HG03354 (cell line): ENCODE results near the gene CTTNBP2NL.
A peak's percentile ranks its signal among the peaks of the same experiment; 100 is the strongest.
"Not testable (repeated sequence)": the region's sequence is repeated elsewhere in the genome, so short reads cannot be mapped to it uniquely, and the experiment has no call there.

Experiments used
- ATAC-seq: cut with Tn5 transposase; IDR thresholded peaks from one replicate; pipeline ENCODE4 v1.9.1; 2021; ENCODE audit warnings: mild to moderate bottlenecking; ENCODE audit not compliant: unreplicated experiment, poor library complexity, severe bottlenecking

Gene CTTNBP2NL

GRCh38 chr1:112454316-112454715, 58.3 kb downstream of the CTTNBP2NL start:
- ATAC-seq = no peak

- no peak for ATAC-seq
Measured at GRCh38 chr1:112457241-112457640, 61.2 kb downstream of the CTTNBP2NL start.

- ATAC-seq = no peak
Measured at GRCh38 chr1:112457955-112458354, 61.9 kb downstream of the CTTNBP2NL start.

- ATAC-seq = no peak
Measured at GRCh38 chr1:112458756-112459155, 62.7 kb downstream of the CTTNBP2NL start.

- no peak for ATAC-seq
Measured at GRCh38 chr1:112460615-112461014, 64.6 kb downstream of the CTTNBP2NL start.

- ATAC-seq = no peak
Measured at GRCh38 chr1:112461200-112461871, 65.3 kb downstream of the CTTNBP2NL start.

- no peak for ATAC-seq
Measured at GRCh38 chr1:112462953-112463279, 66.9 kb downstream of the CTTNBP2NL start.

- no peak for ATAC-seq
Measured at GRCh38 chr1:112464501-112464900, 68.5 kb downstream of the CTTNBP2NL start.

- no peak for ATAC-seq
Measured at GRCh38 chr1:112465122-112465521, 69.1 kb downstream of the CTTNBP2NL start.

GRCh38 chr1:112466078-112466660, 70.2 kb downstream of the CTTNBP2NL start:
- peak; percentile 80 for ATAC-seq

- ATAC-seq = not testable (repeated sequence)
Measured at GRCh38 chr1:112470324-112470723, 74.3 kb downstream of the CTTNBP2NL start.

- no peak for ATAC-seq
Measured at GRCh38 chr1:112470966-112471365, 75.0 kb downstream of the CTTNBP2NL start.

- no peak for ATAC-seq
Measured at GRCh38 chr1:112472142-112472541, 76.1 kb downstream of the CTTNBP2NL start.

GRCh38 chr1:112477550-112477949, 81.5 kb downstream of the CTTNBP2NL start:
- ATAC-seq = no peak

- no peak for ATAC-seq
Measured at GRCh38 chr1:112478314-112478713, 82.3 kb downstream of the CTTNBP2NL start.

GRCh38 chr1:112486063-112486462, 90.0 kb downstream of the CTTNBP2NL start:
- ATAC-seq = not testable (repeated sequence)

GRCh38 chr1:112487686-112488085, 91.7 kb downstream of the CTTNBP2NL start:
- ATAC-seq = not testable (repeated sequence)

GRCh38 chr1:112488141-112488540, 92.1 kb downstream of the CTTNBP2NL start:
- ATAC-seq = no peak

- ATAC-seq = no peak
Measured at GRCh38 chr1:112492076-112492475, 96.1 kb downstream of the CTTNBP2NL start.

- no peak for ATAC-seq
Measured at GRCh38 chr1:112493351-112493750, 97.3 kb downstream of the CTTNBP2NL start.

GRCh38 chr1:112496290-112496689, 100.3 kb downstream of the CTTNBP2NL start:
- ATAC-seq = no peak
